Measurements from ENCODE around the gene HIPK2. TPM values are rescaled to one million over a fixed set of nuclear protein-coding genes. Genes with fewer than 3 reads are reported as not detected.

Gene HIPK2
- total and polyA plus RNA-seq, 10 of the 15 experiments (the other 5 are each of a cell fraction or from before 2014, with no cell fraction given) = 1.7 to 39.0 (median 9.4) TPM

DNA sequence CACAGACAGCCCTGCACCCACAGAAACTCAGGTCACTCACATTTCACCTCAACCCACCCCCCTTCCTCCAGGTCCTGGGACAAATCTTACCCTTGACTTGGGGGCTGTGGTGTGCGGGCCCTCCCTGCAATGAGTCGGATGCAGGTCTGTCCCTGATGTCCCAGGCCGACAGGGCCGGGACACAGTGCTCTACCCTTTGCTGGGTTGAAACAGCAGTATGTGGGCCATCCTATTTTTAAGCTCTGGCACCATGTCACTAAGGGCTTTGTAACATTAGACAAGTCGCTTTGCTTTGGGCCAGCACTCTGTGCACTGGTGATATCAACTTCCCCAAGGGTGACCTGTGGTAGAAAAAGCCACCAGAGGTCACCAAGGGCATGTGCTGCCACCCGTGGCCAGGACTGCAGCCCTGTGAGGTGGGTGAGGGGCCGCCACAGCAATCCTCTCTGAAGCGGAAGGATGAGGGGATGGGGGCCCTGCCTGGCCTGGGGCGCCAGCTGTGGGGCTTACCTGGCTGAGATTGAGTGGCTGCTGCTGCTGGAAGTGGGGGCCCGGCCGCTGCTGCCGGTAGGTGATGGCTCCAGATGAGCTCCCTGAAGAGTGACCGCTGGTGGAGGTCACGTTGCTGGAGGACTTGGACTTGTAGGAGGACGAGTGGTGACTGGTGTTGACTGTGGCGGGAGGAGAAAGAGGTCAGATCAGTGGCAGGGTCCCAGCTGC is 203.0 kb downstream of the HIPK2 start:
- ATAC-seq (no peak), DNase-seq (ENCODE audit: low read depth, low spot score) (no peak), FAIRE-seq (no peak)
- Histone ChIP-seq H4K20me1 (ENCODE audit: control insufficient read depth, insufficient read depth) (no peaks in the 10 kb centered on the region), H3K9me3 (replicated peaks; ENCODE audit: control insufficient read depth, insufficient read depth, low read length) (no peaks in the 10 kb centered on the region), H3K4me2 (ENCODE audit: control insufficient read depth, insufficient read depth) (no peak overlapping the region), H3K79me2 (ENCODE audit: control insufficient read depth, insufficient read depth, low read length) (no peaks in the 10 kb centered on the region), H2AFZ (ENCODE audit: control insufficient read depth, low read depth, low read length) (no peak overlapping the region), H3K4me3 (no peak overlapping the region), H3K36me3 (ENCODE audit: control insufficient read depth in 2 of 2, insufficient read depth in 2 of 2, low read length in 1 of 2) (peaks cover 0 to 3% of the 10 kb centered on the region in 2 experiments), H3K4me1 (ENCODE audit: control insufficient read depth, insufficient read depth, low read length) (no peaks in the 10 kb centered on the region), H3K9ac (ENCODE audit: control insufficient read depth, insufficient read depth, low read length) (no peak overlapping the region), H3K27me3 (replicated peaks in 1 of 2; ENCODE audit: control insufficient read depth in 2 of 2, insufficient read depth in 2 of 2, low read length in 1 of 2) (no peaks in the 10 kb centered on the region), H3K27ac (ENCODE audit: control insufficient read depth, insufficient read depth) (no peak overlapping the region)
- WGBS (ENCODE audit: insufficient coverage, insufficient replicate concordance, low lambda C conversion rate, missing lambda C conversion rate) = 92% methylated on average over 15 of the region's 16 CpGs
- SMC1A ChIA-PET (ENCODE audit: uncharacterized antibody, unreplicated experiment) = no interaction called here
- CTCF ChIA-PET = interaction anchor here (0.6 kb wide), 1 partner anchor 47 kb away, joined by 3 read pairs; no protein-coding TSS in a partner anchor
- in situ Hi-C loops (cut with MboI) (no loop called here), intact Hi-C loops (cut with micrococcal nuclease; ENCODE audit: unreplicated experiment) (no loop called here)
- RAD21 ChIA-PET (ENCODE audit: unreplicated experiment) = no interaction called here
- no peak for TF ChIP-seq POLR2AphosphoS5 (IDR thresholded peaks at IDR 0.05; ENCODE audit: low read length)
- 0 out of 2 replicates have a peak, but pooled peaks have one; percentile 20 for TF ChIP-seq NR2F1 (conservative IDR thresholded peaks at IDR 0.05)
- POLR2A ChIA-PET = no interaction called here
- BruUV-seq (replicated peaks) = no TSS peak

DNA sequence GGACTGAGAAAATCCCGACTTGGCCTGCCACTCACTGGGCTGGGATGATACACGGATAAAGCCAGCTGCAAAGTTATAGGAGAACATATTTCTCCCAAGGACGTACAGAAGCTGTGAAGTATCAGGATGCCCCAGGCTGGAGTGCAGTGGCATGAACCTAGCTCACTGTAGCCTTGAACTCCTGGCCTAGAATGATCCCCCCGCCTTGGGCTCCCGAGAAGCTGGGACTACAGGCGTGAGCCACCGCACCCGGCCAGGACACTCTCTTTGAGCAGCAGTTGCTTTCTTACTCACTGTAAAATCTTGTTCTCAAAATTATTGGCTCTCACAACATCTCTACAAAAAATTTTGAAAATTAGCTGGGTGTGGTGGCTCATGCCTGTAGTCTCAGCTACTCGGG is 203.9 kb downstream of the HIPK2 start:
- H3K27ac ChIP-seq (ENCODE audit: control insufficient read depth, insufficient read depth) = no peak overlapping the region
- no peaks in the 10 kb centered on the region for H3K4me1 ChIP-seq (ENCODE audit: control insufficient read depth, insufficient read depth, low read length)
- DNase-seq (ENCODE audit: low read depth, low spot score) = no peak
- H3K4me3 ChIP-seq = no peak overlapping the region
- no peak overlapping the region for H3K9ac ChIP-seq (ENCODE audit: control insufficient read depth, insufficient read depth, low read length)
- ATAC-seq = no peak
- no TSS peak for BruUV-seq (replicated peaks)
- no peak for FAIRE-seq
- WGBS (ENCODE audit: insufficient coverage, insufficient replicate concordance, low lambda C conversion rate, missing lambda C conversion rate) = 99% methylated on average over 9 of the region's 9 CpGs
- TF ChIP-seq, protein P1, sequence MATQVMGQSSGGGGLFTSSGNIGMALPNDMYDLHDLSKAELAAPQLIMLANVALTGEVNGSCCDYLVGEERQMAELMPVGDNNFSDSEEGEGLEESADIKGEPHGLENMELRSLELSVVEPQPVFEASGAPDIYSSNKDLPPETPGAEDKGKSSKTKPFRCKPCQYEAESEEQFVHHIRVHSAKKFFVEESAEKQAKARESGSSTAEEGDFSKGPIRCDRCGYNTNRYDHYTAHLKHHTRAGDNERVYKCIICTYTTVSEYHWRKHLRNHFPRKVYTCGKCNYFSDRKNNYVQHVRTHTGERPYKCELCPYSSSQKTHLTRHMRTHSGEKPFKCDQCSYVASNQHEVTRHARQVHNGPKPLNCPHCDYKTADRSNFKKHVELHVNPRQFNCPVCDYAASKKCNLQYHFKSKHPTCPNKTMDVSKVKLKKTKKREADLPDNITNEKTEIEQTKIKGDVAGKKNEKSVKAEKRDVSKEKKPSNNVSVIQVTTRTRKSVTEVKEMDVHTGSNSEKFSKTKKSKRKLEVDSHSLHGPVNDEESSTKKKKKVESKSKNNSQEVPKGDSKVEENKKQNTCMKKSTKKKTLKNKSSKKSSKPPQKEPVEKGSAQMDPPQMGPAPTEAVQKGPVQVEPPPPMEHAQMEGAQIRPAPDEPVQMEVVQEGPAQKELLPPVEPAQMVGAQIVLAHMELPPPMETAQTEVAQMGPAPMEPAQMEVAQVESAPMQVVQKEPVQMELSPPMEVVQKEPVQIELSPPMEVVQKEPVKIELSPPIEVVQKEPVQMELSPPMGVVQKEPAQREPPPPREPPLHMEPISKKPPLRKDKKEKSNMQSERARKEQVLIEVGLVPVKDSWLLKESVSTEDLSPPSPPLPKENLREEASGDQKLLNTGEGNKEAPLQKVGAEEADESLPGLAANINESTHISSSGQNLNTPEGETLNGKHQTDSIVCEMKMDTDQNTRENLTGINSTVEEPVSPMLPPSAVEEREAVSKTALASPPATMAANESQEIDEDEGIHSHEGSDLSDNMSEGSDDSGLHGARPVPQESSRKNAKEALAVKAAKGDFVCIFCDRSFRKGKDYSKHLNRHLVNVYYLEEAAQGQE (IDR thresholded peaks at IDR 0.05; ENCODE audit: low read depth, low read length) = no peak
- TF ChIP-seq ASH2L (IDR thresholded peaks at IDR 0.05; ENCODE audit: borderline replicate concordance, low read depth) (no peak), ZNF274 (IDR thresholded peaks at IDR 0.05; ENCODE audit: insufficient read depth, insufficient read length) (no peak), SIX5 (IDR thresholded peaks at IDR 0.05; ENCODE audit: low read depth, low read length, severe bottlenecking) (no peak)
- intact Hi-C loops (cut with micrococcal nuclease; ENCODE audit: unreplicated experiment) (no loop called here), in situ Hi-C loops (cut with MboI) (no loop called here)
- ChIA-PET SMC1A (ENCODE audit: uncharacterized antibody, unreplicated experiment) (no interaction called here), CTCF (interaction anchor here (0.6 to 1.1 kb wide), 2 partner anchors 9 to 139 kb away, joined by 3 read pairs; no protein-coding TSS in a partner anchor), POLR2A (no interaction called here), RAD21 (ENCODE audit: unreplicated experiment) (no interaction called here)
- H2AFZ ChIP-seq (ENCODE audit: control insufficient read depth, low read depth, low read length) = no peak overlapping the region
- peaks cover 0 to 3% of the 10 kb centered on the region in 2 experiments for H3K36me3 ChIP-seq (ENCODE audit: control insufficient read depth in 2 of 2, insufficient read depth in 2 of 2, low read length in 1 of 2)
- no peaks in the 10 kb centered on the region for H3K9me3 ChIP-seq (replicated peaks; ENCODE audit: control insufficient read depth, insufficient read depth, low read length)
- H3K4me2 ChIP-seq (ENCODE audit: control insufficient read depth, insufficient read depth) = no peak overlapping the region
- no peaks in the 10 kb centered on the region for H3K79me2 ChIP-seq (ENCODE audit: control insufficient read depth, insufficient read depth, low read length)
- H3K27me3 ChIP-seq (replicated peaks in 1 of 2; ENCODE audit: control insufficient read depth in 2 of 2, insufficient read depth in 2 of 2, low read length in 1 of 2) = no peaks in the 10 kb centered on the region
- H4K20me1 ChIP-seq (ENCODE audit: control insufficient read depth, insufficient read depth) = no peaks in the 10 kb centered on the region

All from GM12878 (cell line).